HG03378 (cell line): Measurements from ENCODE around the gene WTIP.

Experiments used
- ATAC-seq: cut with Tn5 transposase; IDR thresholded peaks from one replicate; pipeline ENCODE4 v1.9.1; 2021; ENCODE audit warnings: mild to moderate bottlenecking, moderate library complexity; ENCODE audit not compliant: unreplicated experiment

The WTIP gene

DNA sequence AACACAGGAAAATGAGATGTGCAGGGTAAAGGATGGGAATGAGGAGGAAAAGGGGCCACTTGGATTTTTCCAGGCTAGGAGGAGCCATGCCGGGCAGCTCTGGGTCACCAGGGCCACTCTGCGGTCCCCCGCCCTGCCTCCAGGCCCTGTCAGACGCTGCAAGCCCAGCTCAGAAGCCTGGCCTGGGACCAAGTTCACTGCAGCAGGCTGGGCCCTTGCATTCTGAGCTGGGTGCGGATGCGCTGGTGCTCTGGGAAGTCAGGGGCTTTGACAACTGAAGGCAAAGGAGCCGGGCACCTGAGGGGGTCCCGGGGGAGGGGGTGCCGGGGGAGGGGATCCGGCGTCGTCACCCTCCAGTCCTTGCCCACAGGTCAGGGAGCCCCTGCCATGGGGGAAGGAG is 77.5 kb downstream of the WTIP start:
- no peak for ATAC-seq

DNA sequence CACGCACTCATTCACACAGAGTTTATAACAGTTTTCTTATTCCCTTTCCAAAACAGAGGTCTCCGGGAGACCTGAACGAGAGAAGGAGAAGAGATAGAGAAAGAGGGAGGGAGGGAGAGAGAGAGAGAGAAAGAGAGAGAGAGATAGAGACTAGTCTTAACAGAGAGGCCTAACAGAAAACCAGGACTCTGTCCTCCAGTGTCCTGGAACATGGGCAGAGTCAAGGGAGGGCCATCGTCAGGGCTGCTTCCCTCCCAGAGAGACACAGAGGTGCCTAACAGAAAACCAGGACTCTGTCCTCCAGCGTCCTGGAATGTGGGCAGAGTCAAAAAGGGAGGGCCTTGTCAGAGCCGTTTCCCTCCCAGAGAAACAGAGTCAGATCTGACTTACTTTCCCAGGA is 78.7 kb downstream of the WTIP start:
- ATAC-seq = no peak
